Large intestine (tissue), 3 donors: ENCODE data around the gene NRXN3. TPM values are rescaled to one million over a fixed set of nuclear protein-coding genes. Genes with fewer than 3 reads are reported as not detected.

Experiments used
- DNase-seq, 2 donors: peaks; one replicate each; pipeline versions ENCODE4 v3.0.0 to v3.0.0-alpha.2; 2013
- H3K27ac ChIP-seq: one replicate; pipeline ENCODE4 v1.5.1; 2013; ENCODE audit warnings: low read length
- H3K27me3 ChIP-seq: 2 replicates; pipeline ENCODE4 v1.6.1; 2013; ENCODE audit warnings: low read length; ENCODE audit not compliant: control insufficient read depth, insufficient read depth
- H3K36me3 ChIP-seq: 2 replicates; pipeline ENCODE4 v1.6.1; 2013; ENCODE audit warnings: low read length; ENCODE audit not compliant: control insufficient read depth, insufficient read depth
- H3K4me1 ChIP-seq: one replicate; pipeline ENCODE4 v1.6.1; 2013; ENCODE audit warnings: low read length; ENCODE audit not compliant: control insufficient read depth, insufficient read depth
- H3K4me3 ChIP-seq: one replicate; pipeline ENCODE4 v1.5.1; 2013; ENCODE audit warnings: low read length
- H3K9me3 ChIP-seq: one replicate; pipeline ENCODE4 v1.6.1; 2013; ENCODE audit warnings: mild to moderate bottlenecking, low read depth, low read length, moderate library complexity; ENCODE audit not compliant: control insufficient read depth
- WGBS: methylation state at CpG from one replicate; pipeline ENCODE4 v1.1.5; 2013; ENCODE audit warnings: low lambda C conversion rate; ENCODE audit not compliant: insufficient coverage; 5-methylcytosine and 5-hydroxymethylcytosine counted together
- polyA plus RNA-seq: library from polyadenylated mRNA; unstranded; fragments of 120-200 nt; gene quantifications from one replicate; pipeline ENCODE4 v1.2.1, GENCODE V29; 2013

NRXN3 gene
- polyA plus RNA-seq, 1 donor: 12.8 TPM

DNA sequence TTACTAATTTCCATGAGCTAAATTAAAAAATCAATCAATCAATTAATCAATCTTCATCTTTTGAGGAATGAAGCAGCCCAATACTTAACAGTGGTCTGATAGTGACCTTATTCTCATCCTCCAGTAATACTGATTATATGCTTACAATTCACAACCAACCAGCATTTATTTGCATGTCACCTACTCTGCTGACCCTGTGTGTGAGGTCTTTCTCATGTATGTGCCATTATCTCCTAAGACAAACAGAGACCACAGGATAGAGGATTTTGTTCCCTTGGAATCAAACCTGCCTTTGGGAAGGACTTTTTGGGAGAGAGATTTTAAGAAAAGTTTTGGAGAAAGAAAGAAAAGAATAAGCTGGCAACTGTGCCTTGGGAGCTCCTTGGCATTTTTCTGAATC lies 197.2 kb downstream of the NRXN3 start:
- no peaks in the 10 kb centered on the region for H3K9me3 ChIP-seq
- H3K4me3 ChIP-seq: no peak overlapping the region
- no peak overlapping the region for H3K27ac ChIP-seq
- no peak for DNase-seq
- H3K27me3 ChIP-seq: no peaks in the 10 kb centered on the region
- H3K36me3 ChIP-seq: no peaks in the 10 kb centered on the region
- no peaks in the 10 kb centered on the region for H3K4me1 ChIP-seq

DNA sequence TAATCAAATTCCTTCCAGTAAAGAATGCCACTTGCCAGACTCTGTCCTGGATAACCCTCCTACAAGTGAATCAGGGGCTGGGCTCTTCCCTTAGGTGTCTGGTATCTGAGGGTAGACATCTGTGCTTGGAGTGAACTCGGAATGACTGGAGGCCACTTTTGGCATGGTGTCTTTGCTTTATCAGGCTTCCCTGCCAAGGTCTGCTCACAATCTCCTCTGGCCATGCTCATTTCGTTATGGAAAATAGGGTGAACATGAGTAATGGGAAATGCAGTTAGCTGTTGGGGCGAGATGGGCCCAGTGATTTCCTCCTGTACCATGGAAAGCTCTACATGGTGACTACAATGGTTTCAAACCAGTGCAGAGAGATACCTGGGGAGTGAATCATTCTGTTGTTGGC lies 212.9 kb downstream of the NRXN3 start:
- Histone ChIP-seq H3K27me3 (no peaks in the 10 kb centered on the region), H3K27ac (no peak overlapping the region), H3K9me3 (no peaks in the 10 kb centered on the region), H3K4me3 (no peak overlapping the region), H3K36me3 (no peaks in the 10 kb centered on the region), H3K4me1 (no peaks in the 10 kb centered on the region)
- no CpG with 5 or more reads among the region's 3 CpGs for WGBS
- no peak for DNase-seq

DNA sequence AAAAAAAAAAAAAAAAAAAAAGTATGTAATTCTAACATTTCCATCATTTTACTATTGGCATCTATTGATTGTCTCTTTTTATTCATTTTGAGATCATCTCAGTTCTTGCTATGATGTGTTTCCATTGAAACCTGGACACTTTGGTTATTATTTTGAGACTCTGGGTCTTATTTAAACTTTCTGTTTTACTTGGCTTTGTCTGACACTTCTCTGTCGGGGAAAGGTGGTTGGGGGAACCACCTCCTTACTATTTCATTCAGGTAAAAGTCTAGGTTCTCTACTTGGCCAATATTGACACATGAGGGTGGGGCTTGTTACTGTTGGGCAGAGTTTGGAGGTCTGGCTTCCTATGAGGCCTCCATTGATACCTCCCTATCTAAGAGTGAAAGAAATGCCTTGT lies 228.0 kb downstream of the NRXN3 start:
- H3K4me1 ChIP-seq: no peaks in the 10 kb centered on the region
- H3K4me3 ChIP-seq: no peak overlapping the region
- DNase-seq: no peak
- H3K36me3 ChIP-seq: no peaks in the 10 kb centered on the region
- no peak overlapping the region for H3K27ac ChIP-seq
- H3K9me3 ChIP-seq: no peaks in the 10 kb centered on the region
- no peaks in the 10 kb centered on the region for H3K27me3 ChIP-seq
- 60% methylated on average over 1 of the region's 1 CpG for WGBS

DNA sequence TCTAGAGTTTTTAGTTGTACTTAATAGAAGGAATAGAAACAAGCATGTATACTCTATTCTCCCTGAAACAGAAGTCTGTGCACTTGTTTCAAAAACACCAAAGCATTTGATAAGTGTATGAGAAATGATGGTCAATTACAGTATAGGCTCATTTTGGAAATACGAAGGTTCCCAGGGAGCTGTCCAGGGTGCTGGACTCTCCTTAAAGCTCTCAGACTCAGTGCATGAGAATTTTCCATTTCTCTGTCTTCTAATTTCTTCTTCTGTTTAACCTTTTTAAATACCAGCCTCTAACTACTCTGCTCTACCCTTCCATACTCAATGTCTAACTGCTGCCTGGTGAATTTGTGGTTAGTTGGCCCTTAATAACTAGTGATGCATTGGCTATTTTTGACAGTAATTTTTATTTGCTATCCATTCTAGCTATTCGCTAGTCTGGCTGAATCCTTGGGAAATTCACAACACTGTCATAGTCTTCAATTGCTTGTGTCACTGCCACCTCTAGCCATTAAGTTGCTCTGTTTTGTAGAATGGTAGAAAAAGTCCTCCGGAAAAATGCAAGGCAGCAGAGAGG lies 229.2 kb downstream of the NRXN3 start:
- Histone ChIP-seq H3K4me3 (no peak overlapping the region), H3K36me3 (no peaks in the 10 kb centered on the region), H3K27ac (no peak overlapping the region), H3K4me1 (no peaks in the 10 kb centered on the region), H3K9me3 (no peaks in the 10 kb centered on the region), H3K27me3 (peaks cover 3% of the 10 kb centered on the region)
- no peak for DNase-seq
- WGBS: 58% methylated on average over 2 of the region's 3 CpGs

DNA sequence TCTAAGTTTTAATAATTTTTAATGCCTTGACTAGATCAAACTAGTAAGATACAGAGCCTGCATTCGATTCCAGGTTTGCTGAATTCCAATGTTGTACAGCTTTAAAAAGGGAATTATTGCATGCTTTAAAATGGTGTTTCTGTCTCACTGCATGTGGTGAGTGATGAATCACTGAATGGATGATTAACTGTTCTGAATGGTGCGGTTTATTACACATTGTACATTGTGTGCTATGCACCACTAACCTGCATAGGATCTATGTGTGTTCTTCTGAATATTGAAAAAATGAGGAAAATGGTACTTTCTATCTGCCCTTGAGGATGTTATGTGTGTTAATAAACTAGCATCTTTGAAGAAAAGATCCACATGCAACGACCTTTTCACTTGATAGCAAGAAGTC lies 231.7 kb downstream of the NRXN3 start:
- no peak overlapping the region for H3K27ac ChIP-seq
- H3K4me3 ChIP-seq: no peak overlapping the region
- WGBS: no CpG with 5 or more reads among the region's 3 CpGs
- peaks cover 3% of the 10 kb centered on the region for H3K27me3 ChIP-seq
- H3K36me3 ChIP-seq: no peaks in the 10 kb centered on the region
- no peaks in the 10 kb centered on the region for H3K9me3 ChIP-seq
- H3K4me1 ChIP-seq: no peaks in the 10 kb centered on the region
- DNase-seq: no peak

DNA sequence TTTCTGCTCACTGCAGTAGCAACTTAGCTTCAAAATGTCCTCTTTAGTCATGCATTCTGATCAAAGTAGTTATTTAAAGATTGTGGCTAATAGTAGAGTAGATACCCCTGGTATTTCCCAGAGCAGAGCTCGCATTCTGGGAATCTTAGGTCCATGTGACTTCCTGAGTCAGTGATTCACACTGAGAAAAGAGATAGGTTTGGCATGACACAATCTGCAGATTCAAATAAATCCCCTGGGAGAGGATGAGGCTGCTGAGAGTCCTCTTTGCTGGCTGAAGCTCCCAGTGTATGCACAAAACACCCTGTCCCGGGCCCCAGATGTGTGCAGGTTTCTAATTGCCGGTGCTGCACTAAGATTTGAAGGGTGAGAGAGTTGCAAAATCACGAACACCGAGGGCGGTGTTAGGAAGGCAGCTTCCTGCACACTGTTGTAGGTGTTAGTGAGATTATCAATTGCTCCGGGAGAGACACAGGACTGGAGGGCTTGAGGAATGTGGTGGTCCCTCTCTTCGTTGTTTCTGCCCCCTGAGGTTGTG lies 233.2 kb downstream of the NRXN3 start:
- WGBS: 60% methylated on average over 1 of the region's 8 CpGs
- Histone ChIP-seq H3K9me3 (no peaks in the 10 kb centered on the region), H3K27me3 (peaks cover 3% of the 10 kb centered on the region), H3K36me3 (no peaks in the 10 kb centered on the region), H3K4me1 (no peaks in the 10 kb centered on the region), H3K4me3 (no peak overlapping the region), H3K27ac (no peak overlapping the region)
- no peak for DNase-seq

DNA sequence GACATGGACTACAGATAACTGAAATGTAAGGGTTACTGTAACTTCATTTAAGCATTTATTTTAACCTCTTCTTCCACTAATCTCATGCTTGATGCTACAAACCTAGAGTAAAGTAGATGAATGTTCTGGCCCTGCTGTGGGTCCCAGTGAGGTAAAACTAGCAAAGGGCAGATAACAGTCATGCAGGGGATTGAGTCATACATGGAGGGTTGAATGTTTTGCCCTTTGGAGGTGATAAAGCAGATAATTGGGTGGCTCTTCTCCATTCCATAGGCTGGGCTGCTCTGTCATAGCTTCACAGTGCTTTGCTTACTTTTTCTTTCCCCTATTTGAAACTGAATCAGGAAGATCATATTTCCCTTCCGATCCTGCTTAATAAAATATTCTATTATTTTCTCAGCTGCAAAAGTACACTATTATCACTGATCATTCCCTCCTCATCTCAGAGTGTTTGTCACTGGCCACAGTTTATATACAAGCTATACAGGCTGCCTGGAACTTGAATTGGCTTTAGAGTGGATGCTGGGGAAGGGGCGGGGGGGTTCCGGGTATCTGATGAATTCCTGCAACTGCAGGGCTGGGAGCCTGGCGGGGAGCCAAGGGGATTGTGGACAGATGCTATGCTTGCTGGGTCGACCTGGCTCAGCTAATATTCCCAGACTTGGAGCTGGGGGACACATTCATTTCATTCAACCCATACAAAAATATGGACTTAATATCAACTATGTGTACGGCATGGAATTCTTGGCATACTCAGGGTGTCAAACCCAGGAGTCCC lies 235.1 kb downstream of the NRXN3 start:
- H3K27me3 ChIP-seq: peaks cover 3% of the 10 kb centered on the region
- no peaks in the 10 kb centered on the region for H3K36me3 ChIP-seq
- H3K4me3 ChIP-seq: no peak overlapping the region
- no peak for DNase-seq
- no peaks in the 10 kb centered on the region for H3K9me3 ChIP-seq
- WGBS: no CpG with 5 or more reads among the region's 6 CpGs
- no peaks in the 10 kb centered on the region for H3K4me1 ChIP-seq
- H3K27ac ChIP-seq: no peak overlapping the region

DNA sequence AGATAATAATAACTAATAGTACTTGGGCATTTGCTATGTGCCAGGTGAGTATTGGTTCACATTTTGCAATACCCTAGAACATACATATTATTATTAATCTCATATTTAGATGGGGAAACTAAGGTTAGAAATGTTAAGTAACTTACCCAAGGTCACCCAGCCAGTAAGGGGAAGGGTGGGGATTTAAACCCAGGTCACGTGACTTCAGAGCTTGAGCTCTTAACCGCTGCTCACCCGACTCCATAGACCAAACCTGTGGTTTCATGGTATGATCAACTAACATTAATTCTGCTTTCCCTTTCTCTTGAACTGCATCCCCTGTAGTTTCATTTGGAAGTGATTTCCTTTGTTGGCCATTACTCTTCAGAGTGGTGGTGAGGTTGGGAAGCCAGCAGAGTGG lies 242.3 kb downstream of the NRXN3 start:
- DNase-seq: no peak
- WGBS: no CpG with 5 or more reads among the region's 3 CpGs
- Histone ChIP-seq H3K4me3 (no peak overlapping the region), H3K27ac (no peak overlapping the region), H3K27me3 (no peaks in the 10 kb centered on the region), H3K9me3 (no peaks in the 10 kb centered on the region), H3K4me1 (no peaks in the 10 kb centered on the region), H3K36me3 (no peaks in the 10 kb centered on the region)

DNA sequence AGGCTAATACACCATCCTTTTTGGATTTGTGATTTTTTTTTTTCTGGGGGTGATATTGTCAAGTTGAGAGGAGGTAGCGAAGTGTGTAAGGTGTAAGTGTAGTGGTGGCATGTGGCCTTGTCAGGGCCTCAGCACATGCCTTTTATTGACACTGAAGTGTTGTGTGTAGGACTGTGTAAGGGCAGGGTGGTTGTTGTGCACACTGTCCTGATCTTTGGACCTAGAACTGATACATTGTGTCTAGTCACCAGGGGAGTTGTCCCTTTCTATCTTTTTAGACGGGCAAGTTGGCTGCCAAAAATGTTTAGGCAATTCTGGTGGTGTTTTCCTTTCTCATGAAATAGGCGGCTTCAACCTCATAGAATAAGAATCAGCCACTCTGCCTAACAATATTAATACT lies 244.0 kb downstream of the NRXN3 start:
- Histone ChIP-seq H3K36me3 (no peaks in the 10 kb centered on the region), H3K27ac (no peak overlapping the region), H3K4me3 (no peak overlapping the region), H3K4me1 (no peaks in the 10 kb centered on the region), H3K27me3 (no peaks in the 10 kb centered on the region), H3K9me3 (no peaks in the 10 kb centered on the region)
- no peak for DNase-seq
- WGBS: no CpG with 5 or more reads among the region's 3 CpGs

DNA sequence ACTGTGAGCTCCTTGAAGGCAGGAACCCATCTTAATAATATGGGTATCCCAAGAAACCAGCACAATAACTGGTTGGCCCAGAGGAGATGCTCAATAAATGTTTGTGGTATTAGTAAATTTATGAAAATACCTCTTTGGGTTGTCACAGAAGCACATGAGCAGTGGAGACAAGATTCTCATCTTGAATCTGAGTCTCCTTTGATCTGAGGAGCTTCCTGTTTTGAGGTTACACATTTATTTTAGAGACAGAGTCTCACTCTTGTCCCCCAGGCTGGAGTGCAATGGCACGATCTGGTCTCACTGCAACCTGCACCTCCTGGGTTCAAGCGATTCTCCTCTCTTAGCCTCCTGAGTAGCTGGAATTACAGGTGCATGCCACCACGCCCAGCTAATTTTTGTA lies 247.4 kb downstream of the NRXN3 start:
- H3K4me1 ChIP-seq: no peaks in the 10 kb centered on the region
- no peak overlapping the region for H3K4me3 ChIP-seq
- H3K9me3 ChIP-seq: no peaks in the 10 kb centered on the region
- H3K27me3 ChIP-seq: no peaks in the 10 kb centered on the region
- H3K27ac ChIP-seq: no peak overlapping the region
- no peaks in the 10 kb centered on the region for H3K36me3 ChIP-seq
- WGBS: no CpG with 5 or more reads among the region's 3 CpGs
- no peak for DNase-seq

DNA sequence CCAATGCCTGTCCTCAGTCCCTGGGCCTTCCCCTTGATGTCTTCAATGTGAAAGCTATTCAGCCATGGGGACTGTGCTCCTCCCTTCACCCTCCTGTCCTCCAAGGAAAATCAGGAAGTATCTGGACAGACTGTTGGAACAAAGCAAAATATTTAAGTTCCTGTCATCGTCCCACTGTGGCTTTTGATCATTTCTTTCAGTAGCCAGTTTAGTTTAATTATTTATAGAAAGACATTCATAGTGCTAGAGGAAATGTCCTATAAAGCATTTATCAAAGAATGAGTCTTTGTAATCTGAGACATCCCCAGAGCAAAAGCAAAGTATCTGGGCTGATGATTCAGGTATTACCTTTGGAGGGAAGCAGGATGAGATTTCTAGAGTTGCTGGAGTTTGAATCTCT lies 254.1 kb downstream of the NRXN3 start:
- H3K9me3 ChIP-seq: no peaks in the 10 kb centered on the region
- DNase-seq: no peak
- H3K4me1 ChIP-seq: no peaks in the 10 kb centered on the region
- no peak overlapping the region for H3K4me3 ChIP-seq
- 80% methylated on average over 1 of the region's 1 CpG for WGBS
- no peaks in the 10 kb centered on the region for H3K36me3 ChIP-seq
- no peaks in the 10 kb centered on the region for H3K27me3 ChIP-seq
- H3K27ac ChIP-seq: no peak overlapping the region
